Hippocampal formation (tissue), 2 donors: ENCODE data around the gene COQ8A.

ENCODE experiments used
- DNase-seq, 2 donors: peaks; one replicate each; lab custom pipeline; 2025; lab: John Stamatoyannopoulos, UW

Gene COQ8A

GRCh38 chr1:227006226-227006796 is 66.2 kb downstream of the COQ8A start:
- DNase-seq, result no peak

GRCh38 chr1:227009937-227010336 is 69.8 kb downstream of the COQ8A start:
- no peak for DNase-seq

- DNase-seq, result no peak
These were observed 70.6 kb downstream of the COQ8A start for GRCh38 chr1:227010645-227011044.

GRCh38 chr1:227016990-227017389 is 76.9 kb downstream of the COQ8A start:
- DNase-seq, result no peak

- DNase-seq, result no peak
These were observed 92.3 kb downstream of the COQ8A start for GRCh38 chr1:227032396-227032795.

GRCh38 chr1:227033880-227034279 is 93.8 kb downstream of the COQ8A start:
- no peak for DNase-seq

- no peak for DNase-seq
These were observed 95.2 kb downstream of the COQ8A start for GRCh38 chr1:227035316-227035715.

GRCh38 chr1:227037121-227037520 is 97.0 kb downstream of the COQ8A start:
- no peak for DNase-seq
